Measurements from ENCODE around the gene RPS8.
"Not testable (repeated sequence)": the region's sequence is repeated elsewhere in the genome, so short reads cannot be mapped to it uniquely, and the experiment has no call there.

Gene RPS8

GRCh38 chr1:44786841-44787426 is 11.6 kb downstream of the RPS8 start:
- no peak overlapping the region for H3K4me3 ChIP-seq (ENCODE audit: low read depth, low read length)
- TF ChIP-seq, protein P1, sequence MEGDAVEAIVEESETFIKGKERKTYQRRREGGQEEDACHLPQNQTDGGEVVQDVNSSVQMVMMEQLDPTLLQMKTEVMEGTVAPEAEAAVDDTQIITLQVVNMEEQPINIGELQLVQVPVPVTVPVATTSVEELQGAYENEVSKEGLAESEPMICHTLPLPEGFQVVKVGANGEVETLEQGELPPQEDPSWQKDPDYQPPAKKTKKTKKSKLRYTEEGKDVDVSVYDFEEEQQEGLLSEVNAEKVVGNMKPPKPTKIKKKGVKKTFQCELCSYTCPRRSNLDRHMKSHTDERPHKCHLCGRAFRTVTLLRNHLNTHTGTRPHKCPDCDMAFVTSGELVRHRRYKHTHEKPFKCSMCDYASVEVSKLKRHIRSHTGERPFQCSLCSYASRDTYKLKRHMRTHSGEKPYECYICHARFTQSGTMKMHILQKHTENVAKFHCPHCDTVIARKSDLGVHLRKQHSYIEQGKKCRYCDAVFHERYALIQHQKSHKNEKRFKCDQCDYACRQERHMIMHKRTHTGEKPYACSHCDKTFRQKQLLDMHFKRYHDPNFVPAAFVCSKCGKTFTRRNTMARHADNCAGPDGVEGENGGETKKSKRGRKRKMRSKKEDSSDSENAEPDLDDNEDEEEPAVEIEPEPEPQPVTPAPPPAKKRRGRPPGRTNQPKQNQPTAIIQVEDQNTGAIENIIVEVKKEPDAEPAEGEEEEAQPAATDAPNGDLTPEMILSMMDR (IDR thresholded peaks at IDR 0.05; ENCODE audit: control insufficient read depth, extremely low read depth, insufficient read depth): no peak
- no peak for DNase-seq (ENCODE audit: low read depth)

- TF ChIP-seq, protein P1 (IDR thresholded peaks at IDR 0.05; ENCODE audit: control insufficient read depth, extremely low read depth, insufficient read depth): no peak
- H3K4me3 ChIP-seq (ENCODE audit: low read depth, low read length): no peak overlapping the region
- DNase-seq (ENCODE audit: low read depth): no peak
These were observed 12.2 kb downstream of the RPS8 start for GRCh38 chr1:44787506-44787905.

- TF ChIP-seq, protein P1 (IDR thresholded peaks at IDR 0.05; ENCODE audit: control insufficient read depth, extremely low read depth, insufficient read depth): no peak
- no peak for DNase-seq (ENCODE audit: low read depth)
- no peak within 1 kb of the TSS for H3K4me3 ChIP-seq (ENCODE audit: low read depth, low read length)
These were observed 12.9 kb downstream of the RPS8 start, which contains the start of gene BEST4 for GRCh38 chr1:44788120-44788860. Gene BEST4 (minus strand): TSS chr1:44788170. CDS start chr1:44787705, 465 bp downstream.

GRCh38 chr1:44790968-44791801 is 15.8 kb downstream of the RPS8 start:
- no peak for DNase-seq (ENCODE audit: low read depth)
- no peak overlapping the region for H3K4me3 ChIP-seq (ENCODE audit: low read depth, low read length)
- TF ChIP-seq, protein P1 (IDR thresholded peaks at IDR 0.05; ENCODE audit: control insufficient read depth, extremely low read depth, insufficient read depth): no peak

DNA sequence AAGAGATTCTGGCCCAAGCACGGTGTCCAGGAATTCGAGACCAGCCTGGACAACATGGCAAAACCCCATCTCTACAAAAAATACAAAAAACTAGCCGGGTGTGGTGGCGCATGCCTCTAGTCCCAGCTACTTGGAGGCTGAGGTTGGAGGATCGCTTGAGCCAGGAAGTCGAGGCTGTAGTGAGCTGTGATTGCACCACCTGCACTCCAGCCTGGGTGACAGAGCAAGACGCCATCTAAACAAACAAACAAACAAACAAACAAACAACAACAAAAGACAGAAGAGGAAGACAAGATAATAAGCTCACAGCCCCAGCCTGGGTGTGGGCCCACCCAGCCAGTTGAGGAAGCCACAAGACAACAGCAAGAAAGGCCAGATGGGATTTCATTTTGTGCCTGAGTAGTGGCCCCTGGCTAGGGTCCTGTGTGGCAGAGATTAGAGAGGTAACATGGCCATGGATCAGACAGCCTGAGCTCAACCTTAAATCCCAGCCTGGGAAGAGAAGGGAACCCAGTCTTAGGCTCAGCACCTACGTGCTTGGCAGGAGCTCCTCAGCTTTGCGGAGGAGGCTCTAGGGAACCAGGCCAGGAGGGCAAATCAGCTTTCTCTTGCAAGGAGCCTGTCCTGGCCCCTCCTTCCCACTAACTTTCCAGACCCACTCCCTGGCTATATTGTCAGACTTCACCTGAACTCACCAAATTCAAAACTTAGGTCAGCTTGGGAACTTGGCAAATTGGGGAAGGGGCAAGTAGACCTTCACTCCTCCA is 17.6 kb downstream of the RPS8 start:
- TF ChIP-seq, protein P1 (IDR thresholded peaks at IDR 0.05; ENCODE audit: control insufficient read depth, extremely low read depth, insufficient read depth): no peak
- H3K4me3 ChIP-seq (ENCODE audit: low read depth, low read length): no peak overlapping the region
- DNase-seq (ENCODE audit: low read depth): no peak

DNA sequence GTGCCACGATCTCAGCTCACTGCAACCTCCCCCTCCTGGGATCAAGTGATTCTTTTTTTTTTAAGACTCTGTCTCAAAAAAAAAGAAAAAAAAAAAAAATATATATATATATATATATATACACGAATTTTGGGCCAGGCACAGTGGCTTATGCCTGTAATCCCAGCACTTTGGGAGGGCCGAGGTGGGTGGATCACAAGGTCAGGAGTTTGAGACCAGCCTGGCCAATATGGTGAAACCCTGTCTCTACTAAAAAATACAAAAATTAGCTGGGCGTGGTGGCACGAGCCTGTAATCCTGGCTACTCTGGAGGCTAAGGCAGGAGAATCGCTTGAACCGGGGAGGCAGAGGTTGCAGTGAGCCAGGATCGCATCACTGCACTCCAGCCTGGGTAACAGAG is 22.5 kb downstream of the RPS8 start:
- not testable (repeated sequence) for H3K4me3 ChIP-seq (ENCODE audit: low read depth, low read length); DNase-seq (ENCODE audit: low read depth)
